ENCODE data around the gene ITGA11.

DNA sequence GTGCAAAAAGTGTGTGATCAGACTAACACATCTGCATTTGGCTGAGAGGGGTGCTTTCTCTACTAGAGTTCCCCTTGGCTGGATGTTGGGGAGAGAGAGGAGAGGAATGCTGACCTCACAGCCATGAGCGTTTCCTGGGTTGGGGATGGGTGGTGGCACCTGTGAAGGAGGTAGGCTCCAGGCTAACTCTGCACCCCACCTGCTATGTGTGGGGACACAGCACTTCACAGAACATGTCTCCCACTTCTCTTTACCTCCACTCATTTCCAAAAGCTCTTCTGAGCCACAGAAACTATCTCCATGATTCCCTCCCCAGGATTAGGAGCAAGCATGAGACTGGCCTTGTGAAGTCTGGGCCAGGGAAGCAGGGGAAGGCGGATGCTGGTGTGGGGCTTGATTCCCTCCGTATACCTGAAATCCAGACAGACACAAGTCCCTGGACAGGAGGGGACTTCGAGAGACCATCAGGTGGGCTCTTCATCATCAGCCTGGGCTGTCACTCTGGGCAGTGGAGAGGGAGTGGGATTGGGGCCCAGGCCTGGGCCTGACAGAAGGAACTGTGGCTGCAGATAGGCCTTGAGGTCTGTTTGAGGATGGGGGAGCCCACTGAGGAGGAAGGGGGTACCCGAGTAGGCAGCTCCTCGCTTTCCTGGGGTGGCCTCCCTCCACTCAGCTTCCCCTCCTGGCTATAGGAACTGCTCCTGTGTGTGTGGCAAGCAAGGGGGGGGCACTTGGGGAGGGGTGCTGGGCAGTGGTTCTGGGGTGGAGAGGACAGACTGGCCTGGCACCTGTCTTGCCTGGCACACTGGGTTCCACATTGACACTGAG lies 113.7 kb downstream of the ITGA11 start:
- no peak for TF ChIP-seq CTCF (IDR thresholded peaks at IDR 0.05; ENCODE audit: low read length)
- TF ChIP-seq EZH2 (IDR thresholded peaks at IDR 0.05; ENCODE audit: borderline replicate concordance, low read length): no peak

All from OCI-LY1 (cell line).